GM19438 (cell line): ENCODE data around the gene GPR27.

Experiments used
- ATAC-seq: cut with Tn5 transposase; IDR thresholded peaks from one replicate; pipeline ENCODE4 v1.9.1; 2021; ENCODE audit warnings: low read depth; ENCODE audit not compliant: unreplicated experiment

GPR27 gene

GRCh38 chr3:71728632-71729342 lies 24.9 kb upstream of the GPR27 start:
- ATAC-seq: no peak

GRCh38 chr3:71732637-71733036 lies 21.0 kb upstream of the GPR27 start:
- ATAC-seq: no peak

- ATAC-seq: no peak
Measured at GRCh38 chr3:71733319-71733718, 20.3 kb upstream of the GPR27 start.

GRCh38 chr3:71734881-71735280 lies 18.8 kb upstream of the GPR27 start:
- ATAC-seq: no peak

- no peak for ATAC-seq
Measured at GRCh38 chr3:71742621-71743020, 11.0 kb upstream of the GPR27 start.

- no peak for ATAC-seq
Measured at GRCh38 chr3:71744738-71745137, 8.9 kb upstream of the GPR27 start.

GRCh38 chr3:71751602-71752001 lies 2.1 kb upstream of the GPR27 start:
- ATAC-seq: no peak

- ATAC-seq: no peak
Measured at GRCh38 chr3:71752831-71753700, 589 bp upstream of the GPR27 start.

GRCh38 chr3:71754610-71755253 lies 1.1 kb downstream of the GPR27 start:
- ATAC-seq: no peak

GRCh38 chr3:71758091-71758490 lies 4.4 kb downstream of the GPR27 start:
- ATAC-seq: no peak

- ATAC-seq: no peak
Measured at GRCh38 chr3:71759401-71759800, 5.7 kb downstream of the GPR27 start.

- no peak for ATAC-seq
Measured at GRCh38 chr3:71760140-71760539, 6.5 kb downstream of the GPR27 start.

- ATAC-seq: no peak
Measured at GRCh38 chr3:71763426-71763825, 9.8 kb downstream of the GPR27 start.

- ATAC-seq: no peak
Measured at GRCh38 chr3:71771126-71771525, 17.5 kb downstream of the GPR27 start.

GRCh38 chr3:71771884-71772283 lies 18.2 kb downstream of the GPR27 start:
- ATAC-seq: no peak

- no peak for ATAC-seq
Measured at GRCh38 chr3:71776538-71776937, 22.9 kb downstream of the GPR27 start.

GRCh38 chr3:71778353-71778752 lies 24.7 kb downstream of the GPR27 start:
- ATAC-seq: no peak

GRCh38 chr3:71779674-71780377 lies 26.2 kb downstream of the GPR27 start:
- ATAC-seq: no peak

GRCh38 chr3:71780430-71780829 lies 26.8 kb downstream of the GPR27 start:
- no peak for ATAC-seq

GRCh38 chr3:71783152-71783551 lies 29.5 kb downstream of the GPR27 start:
- no peak for ATAC-seq
